Activated naive CD8-positive, alpha-beta T cell treated with anti-CD3 and anti-CD28 coated beads for 36 hours (primary cell): ENCODE results near the gene PTCH1. TPM values are rescaled to one million over a fixed set of nuclear protein-coding genes. Genes with fewer than 3 reads are reported as not detected.
A peak's percentile ranks its signal among the peaks of the same experiment; 100 is the strongest.

Experiments
- DNase-seq: peaks from one replicate; pipeline ENCODE4 v3.0.0; 2021
- H3K27ac Mint-ChIP-seq: one replicate; pipeline ENCODE4 v1.8.0; 2022; ENCODE audit warnings: mild to moderate bottlenecking, moderate library complexity, mixed read lengths
- H3K27me3 Mint-ChIP-seq: one replicate; pipeline ENCODE4 v1.8.0; 2022; ENCODE audit warnings: mild to moderate bottlenecking, mixed read lengths
- H3K36me3 Mint-ChIP-seq: one replicate; pipeline ENCODE4 v1.8.0; 2021; ENCODE audit warnings: mild to moderate bottlenecking, mixed read lengths
- H3K4me1 Mint-ChIP-seq: one replicate; pipeline ENCODE4 v1.8.0; 2021; ENCODE audit warnings: mixed read lengths
- H3K4me3 Mint-ChIP-seq: one replicate; pipeline ENCODE4 v1.8.0; 2022; ENCODE audit warnings: mild to moderate bottlenecking, moderate library complexity, mixed read lengths
- H3K9me3 Mint-ChIP-seq: one replicate; pipeline ENCODE4 v1.8.0; 2022; ENCODE audit warnings: mixed read lengths
- total RNA-seq, 2 experiments: library from RNA; stranded (reverse); gene quantifications; one replicate each; pipeline ENCODE4 v1.2.3, GENCODE V29; 2021

Gene PTCH1
- total RNA-seq, 2 experiments from 2014 or later = 4.8 to 6.1 TPM

GRCh38 chr9:95517559-95518425, 1.0 kb upstream of the PTCH1 start:
- peaks cover 16% of the 10 kb centered on the region for H3K9me3 Mint-ChIP-seq
- peak overlapping the region; percentile 56 for H3K4me3 Mint-ChIP-seq
- H3K27ac Mint-ChIP-seq = no peak overlapping the region
- peaks cover 13% of the 10 kb centered on the region for H3K36me3 Mint-ChIP-seq
- H3K27me3 Mint-ChIP-seq = peaks cover 19% of the 10 kb centered on the region
- peaks cover 24% of the 10 kb centered on the region for H3K4me1 Mint-ChIP-seq
- DNase-seq = no peak

GRCh38 chr9:95516221-95516733, 494 bp downstream of the PTCH1 start:
- peaks cover 23% of the 10 kb centered on the region for H3K36me3 Mint-ChIP-seq
- H3K9me3 Mint-ChIP-seq = peaks cover 16% of the 10 kb centered on the region
- peak; percentile 24 for DNase-seq
- H3K27ac Mint-ChIP-seq = peak overlapping the region; percentile 88
- peaks cover 32% of the 10 kb centered on the region for H3K4me1 Mint-ChIP-seq
- H3K4me3 Mint-ChIP-seq = peak overlapping the region; percentile 93
- peaks cover 20% of the 10 kb centered on the region for H3K27me3 Mint-ChIP-seq

GRCh38 chr9:95515272-95516113, 1.3 kb downstream of the PTCH1 start:
- Mint-ChIP-seq H3K36me3 (peaks cover 23% of the 10 kb centered on the region), H3K9me3 (peaks cover 16% of the 10 kb centered on the region), H3K27ac (no peak overlapping the region), H3K4me1 (peaks cover 32% of the 10 kb centered on the region), H3K4me3 (peak overlapping the region; percentile 75), H3K27me3 (peaks cover 20% of the 10 kb centered on the region)
- peak; percentile 52 for DNase-seq

GRCh38 chr9:95514342-95514741, 2.4 kb downstream of the PTCH1 start:
- Mint-ChIP-seq H3K9me3 (peaks cover 11% of the 10 kb centered on the region), H3K4me3 (peak overlapping the region; percentile 26), H3K27ac (no peak overlapping the region), H3K36me3 (peaks cover 23% of the 10 kb centered on the region), H3K4me1 (peaks cover 37% of the 10 kb centered on the region), H3K27me3 (peaks cover 20% of the 10 kb centered on the region)
- DNase-seq = no peak

- peaks cover 23% of the 10 kb centered on the region for H3K36me3 Mint-ChIP-seq
- H3K4me3 Mint-ChIP-seq = no peak overlapping the region
- H3K4me1 Mint-ChIP-seq = peaks cover 40% of the 10 kb centered on the region
- no peak overlapping the region for H3K27ac Mint-ChIP-seq
- peaks cover 6% of the 10 kb centered on the region for H3K9me3 Mint-ChIP-seq
- H3K27me3 Mint-ChIP-seq = peaks cover 19% of the 10 kb centered on the region
- DNase-seq = no peak
Observed at GRCh38 chr9:95513711-95514110, 3.1 kb downstream of the PTCH1 start.

- Mint-ChIP-seq H3K27ac (peak overlapping the region; percentile 60), H3K27me3 (peaks cover 17% of the 10 kb centered on the region), H3K4me1 (peaks cover 40% of the 10 kb centered on the region), H3K9me3 (no peaks in the 10 kb centered on the region), H3K36me3 (peaks cover 23% of the 10 kb centered on the region), H3K4me3 (peak overlapping the region; percentile 85)
- no peak for DNase-seq
Observed at GRCh38 chr9:95512709-95513095, 4.1 kb downstream of the PTCH1 start.

GRCh38 chr9:95511952-95512708, 4.6 kb downstream of the PTCH1 start:
- peak overlapping the region; percentile 85 for H3K4me3 Mint-ChIP-seq
- peak overlapping the region; percentile 95 for H3K27ac Mint-ChIP-seq
- H3K27me3 Mint-ChIP-seq = peaks cover 17% of the 10 kb centered on the region
- no peaks in the 10 kb centered on the region for H3K9me3 Mint-ChIP-seq
- DNase-seq = peak; percentile 40
- peaks cover 40% of the 10 kb centered on the region for H3K4me1 Mint-ChIP-seq
- peaks cover 23% of the 10 kb centered on the region for H3K36me3 Mint-ChIP-seq

GRCh38 chr9:95511616-95511931, 5.2 kb downstream of the PTCH1 start:
- H3K4me1 Mint-ChIP-seq = peaks cover 38% of the 10 kb centered on the region
- no peaks in the 10 kb centered on the region for H3K9me3 Mint-ChIP-seq
- peak overlapping the region; percentile 95 for H3K27ac Mint-ChIP-seq
- H3K4me3 Mint-ChIP-seq = peak overlapping the region; percentile 85
- DNase-seq = no peak
- peaks cover 16% of the 10 kb centered on the region for H3K27me3 Mint-ChIP-seq
- H3K36me3 Mint-ChIP-seq = peaks cover 22% of the 10 kb centered on the region

- Mint-ChIP-seq H3K4me3 (peak overlapping the region; percentile 88), H3K9me3 (no peaks in the 10 kb centered on the region), H3K27me3 (peaks cover 13% of the 10 kb centered on the region), H3K36me3 (peaks cover 20% of the 10 kb centered on the region), H3K4me1 (peaks cover 36% of the 10 kb centered on the region), H3K27ac (peak overlapping the region; percentile 95)
- DNase-seq = peak; percentile 91
Observed at GRCh38 chr9:95510709-95511615, 5.8 kb downstream of the PTCH1 start.

GRCh38 chr9:95509851-95510708, 6.7 kb downstream of the PTCH1 start:
- H3K4me1 Mint-ChIP-seq = peaks cover 35% of the 10 kb centered on the region
- peaks cover 20% of the 10 kb centered on the region for H3K36me3 Mint-ChIP-seq
- no peaks in the 10 kb centered on the region for H3K9me3 Mint-ChIP-seq
- DNase-seq = peak; percentile 4
- H3K27ac Mint-ChIP-seq = peak overlapping the region; percentile 81
- H3K4me3 Mint-ChIP-seq = peak overlapping the region; percentile 88
- peaks cover 13% of the 10 kb centered on the region for H3K27me3 Mint-ChIP-seq

GRCh38 chr9:95508968-95509850, 7.6 kb downstream of the PTCH1 start:
- H3K9me3 Mint-ChIP-seq = no peaks in the 10 kb centered on the region
- DNase-seq = peak; percentile 81
- H3K27me3 Mint-ChIP-seq = peaks cover 9% of the 10 kb centered on the region
- H3K27ac Mint-ChIP-seq = peak overlapping the region; percentile 39
- peak overlapping the region; percentile 88 for H3K4me3 Mint-ChIP-seq
- H3K36me3 Mint-ChIP-seq = peaks cover 18% of the 10 kb centered on the region
- H3K4me1 Mint-ChIP-seq = peaks cover 34% of the 10 kb centered on the region

- no peak overlapping the region for H3K27ac Mint-ChIP-seq
- no peaks in the 10 kb centered on the region for H3K9me3 Mint-ChIP-seq
- H3K4me1 Mint-ChIP-seq = peaks cover 35% of the 10 kb centered on the region
- peak overlapping the region; percentile 91 for H3K4me3 Mint-ChIP-seq
- peaks cover 7% of the 10 kb centered on the region for H3K27me3 Mint-ChIP-seq
- peak; percentile 46 for DNase-seq
- peaks cover 15% of the 10 kb centered on the region for H3K36me3 Mint-ChIP-seq
Observed at GRCh38 chr9:95508242-95508967, 8.4 kb downstream of the PTCH1 start.
